PC-3 (cell line): ENCODE measurements around the gene NOX3. TPM values are rescaled to one million over a fixed set of nuclear protein-coding genes. Genes with fewer than 3 reads are reported as not detected.

Source experiments
- ATAC-seq: fragments of 200-7000 bp; cut with Tn5 transposase; 2 replicates; pipeline ENCODE4 v1.9.1; 2020; ENCODE audit warnings: mild to moderate bottlenecking, moderate library complexity
- BruUV-seq: library from RNA; stranded (reverse); fragments of 400-500 nt; replicated peaks from 2 replicates; lab custom pipeline; 2021; lab: Mats Ljungman, UMichigan
- CTCF ChIA-PET: fragments of 300-600 bp; sonication (Branson Sonifier 250); formaldehyde crosslinking; loops from one replicate; lab custom pipeline; 2022; ENCODE audit warnings: antibody characterized with exemption; lab: Charles Lee
- POLR2A ChIA-PET: fragments of 300-600 bp; sonication (Branson Sonifier 250); formaldehyde crosslinking; loops from one replicate; lab custom pipeline; 2022; ENCODE audit warnings: antibody characterized with exemption; ENCODE audit not compliant: unreplicated experiment; lab: Charles Lee
- DNase-seq: peaks from one replicate; pipeline ENCODE4 v3.0.0-alpha.2; 2015
- H2AFZ ChIP-seq: fragments of 300-600 bp; sonication (generic); 2 replicates; pipeline ENCODE4 v1.6.0; 2016; ENCODE audit warnings: antibody characterized with exemption, low read length
- H3F3A ChIP-seq: fragments of 300-600 bp; sonication (generic); one replicate; pipeline ENCODE4 v1.6.0; 2017; ENCODE audit warnings: antibody characterized with exemption, low read length, control low read depth, mild to moderate bottlenecking; ENCODE audit not compliant: unreplicated experiment
- H3K27ac ChIP-seq: fragments of 300-600 bp; sonication (generic); 2 replicates; pipeline ENCODE4 v1.5.1; 2016; ENCODE audit warnings: mild to moderate bottlenecking, low read length
- H3K27me3 ChIP-seq: fragments of 300-600 bp; sonication (generic); 2 replicates; pipeline ENCODE4 v1.6.1; 2016; ENCODE audit warnings: low read length, mixed read lengths
- H3K36me3 ChIP-seq: fragments of 300-600 bp; sonication (generic); 2 replicates; pipeline ENCODE4 v1.6.1; 2016; ENCODE audit warnings: low read depth, mixed run types, low read length, mixed read lengths
- H3K4me1 ChIP-seq: fragments of 300-600 bp; sonication (generic); 2 replicates; pipeline ENCODE4 v1.5.1; 2016; ENCODE audit warnings: low read length; ENCODE audit not compliant: insufficient read depth
- H3K4me2 ChIP-seq: fragments of 300-600 bp; sonication (generic); 2 replicates; pipeline ENCODE4 v1.6.0; 2016; ENCODE audit warnings: low read length
- H3K4me3 ChIP-seq: fragments of 300-600 bp; sonication (generic); 2 replicates; pipeline ENCODE4 v1.5.1; 2016; ENCODE audit warnings: mild to moderate bottlenecking, low read length, mixed read lengths
- H3K79me2 ChIP-seq: fragments of 300-600 bp; sonication (generic); 2 replicates; pipeline ENCODE4 v1.6.1; 2017; ENCODE audit warnings: low read length, mixed read lengths
- H3K9ac ChIP-seq: fragments of 300-600 bp; sonication (generic); 2 replicates; pipeline ENCODE4 v1.6.0; 2016; ENCODE audit warnings: mild to moderate bottlenecking, low read length
- H3K9me2 ChIP-seq: fragments of 300-600 bp; sonication (generic); replicated peaks from 2 replicates; pipeline ENCODE4 v1.6.1; 2016; ENCODE audit warnings: mixed run types, low read length, mixed read lengths
- H3K9me3 ChIP-seq: fragments of 300-600 bp; sonication (generic); 2 replicates; pipeline ENCODE4 v1.6.1; 2016; ENCODE audit warnings: low read length, mixed read lengths
- H4K20me1 ChIP-seq: fragments of 300-600 bp; sonication (generic); 2 replicates; pipeline ENCODE4 v1.6.1; 2016; ENCODE audit warnings: low read length, mixed read lengths
- EZH2 ChIP-seq: fragments of 300-600 bp; sonication (generic); IDR thresholded peaks from one replicate; pipeline ENCODE4 v1.6.1; 2017; ENCODE audit warnings: antibody characterized with exemption, mild to moderate bottlenecking, low read length; ENCODE audit not compliant: unreplicated experiment
- EZH2phosphoT487 ChIP-seq: fragments of 300-600 bp; sonication (generic); IDR thresholded peaks from 2 replicates; pipeline ENCODE4 v1.6.1; 2018; ENCODE audit warnings: mild to moderate bottlenecking, antibody characterized with exemption, low read length, borderline replicate concordance
- intact Hi-C: fragments of 100-400 bp; cut with micrococcal nuclease; formaldehyde crosslinking; loops from 2 replicates; pipeline ENCODE4 v1.9.0; 2023
- total RNA-seq: library from RNA; depleted of rRNA; stranded (reverse); fragments of >200 nt; gene quantifications from 2 replicates; pipeline ENCODE4 v1.2.3, GENCODE V29; 2014
- TF ChIP-seq, protein P1 (sequence below): fragments of 300-600 bp; sonication (generic); conservative IDR thresholded peaks from 2 replicates; pipeline ENCODE4 v1.5.1; 2017; ENCODE audit warnings: antibody characterized with exemption, low read depth, mild to moderate bottlenecking, low read length

The NOX3 gene
- total RNA-seq, 1 experiment from 2014 or later = not detected

DNA sequence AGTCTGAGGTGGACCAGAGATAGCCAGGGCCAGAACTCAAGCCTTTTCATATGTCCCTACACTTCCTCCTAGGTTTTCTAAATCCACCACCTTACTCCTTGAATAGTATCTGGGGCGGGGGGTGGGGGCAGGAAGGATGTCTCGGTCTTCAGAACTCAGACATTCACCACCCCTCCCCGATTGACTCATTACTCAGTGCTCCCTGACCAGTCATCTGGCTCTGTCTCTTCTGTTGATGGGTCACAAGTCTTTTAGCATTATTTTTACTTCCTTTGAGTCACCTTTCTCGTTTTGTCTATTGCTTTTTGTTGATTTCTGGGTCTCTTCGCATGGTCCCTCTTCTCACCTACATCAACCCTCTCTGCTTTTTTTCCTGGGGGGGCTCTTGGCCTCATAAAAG, 23.3 kb downstream of the NOX3 start:
- ATAC-seq = peak; percentile 38; the same call in 1 of the 2 replicates
- no peaks in the 10 kb centered on the region for H3F3A ChIP-seq
- no peak overlapping the region; the same call in 1 of the 2 replicates for H3K4me2 ChIP-seq
- no peaks in the 10 kb centered on the region for H3K36me3 ChIP-seq
- H2AFZ ChIP-seq = no peak overlapping the region
- peaks cover 7% of the 10 kb centered on the region for H3K4me1 ChIP-seq
- no peak overlapping the region for H3K9ac ChIP-seq
- no peak overlapping the region for H3K4me3 ChIP-seq
- peak; percentile 43 for DNase-seq
- CTCF ChIA-PET = no interaction called here
- no peaks in the 10 kb centered on the region for H3K27me3 ChIP-seq
- no peaks in the 10 kb centered on the region for H4K20me1 ChIP-seq
- no peaks in the 10 kb centered on the region for H3K9me2 ChIP-seq
- no TSS peak for BruUV-seq
- no peaks in the 10 kb centered on the region for H3K9me3 ChIP-seq
- no peak overlapping the region for H3K27ac ChIP-seq
- H3K79me2 ChIP-seq = no peaks in the 10 kb centered on the region
- TF ChIP-seq, protein P1, sequence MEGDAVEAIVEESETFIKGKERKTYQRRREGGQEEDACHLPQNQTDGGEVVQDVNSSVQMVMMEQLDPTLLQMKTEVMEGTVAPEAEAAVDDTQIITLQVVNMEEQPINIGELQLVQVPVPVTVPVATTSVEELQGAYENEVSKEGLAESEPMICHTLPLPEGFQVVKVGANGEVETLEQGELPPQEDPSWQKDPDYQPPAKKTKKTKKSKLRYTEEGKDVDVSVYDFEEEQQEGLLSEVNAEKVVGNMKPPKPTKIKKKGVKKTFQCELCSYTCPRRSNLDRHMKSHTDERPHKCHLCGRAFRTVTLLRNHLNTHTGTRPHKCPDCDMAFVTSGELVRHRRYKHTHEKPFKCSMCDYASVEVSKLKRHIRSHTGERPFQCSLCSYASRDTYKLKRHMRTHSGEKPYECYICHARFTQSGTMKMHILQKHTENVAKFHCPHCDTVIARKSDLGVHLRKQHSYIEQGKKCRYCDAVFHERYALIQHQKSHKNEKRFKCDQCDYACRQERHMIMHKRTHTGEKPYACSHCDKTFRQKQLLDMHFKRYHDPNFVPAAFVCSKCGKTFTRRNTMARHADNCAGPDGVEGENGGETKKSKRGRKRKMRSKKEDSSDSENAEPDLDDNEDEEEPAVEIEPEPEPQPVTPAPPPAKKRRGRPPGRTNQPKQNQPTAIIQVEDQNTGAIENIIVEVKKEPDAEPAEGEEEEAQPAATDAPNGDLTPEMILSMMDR = no peak
- TF ChIP-seq EZH2 = no peak
- no peak for TF ChIP-seq EZH2phosphoT487
- intact Hi-C loops = no loop called here
- POLR2A ChIA-PET = no interaction called here

DNA sequence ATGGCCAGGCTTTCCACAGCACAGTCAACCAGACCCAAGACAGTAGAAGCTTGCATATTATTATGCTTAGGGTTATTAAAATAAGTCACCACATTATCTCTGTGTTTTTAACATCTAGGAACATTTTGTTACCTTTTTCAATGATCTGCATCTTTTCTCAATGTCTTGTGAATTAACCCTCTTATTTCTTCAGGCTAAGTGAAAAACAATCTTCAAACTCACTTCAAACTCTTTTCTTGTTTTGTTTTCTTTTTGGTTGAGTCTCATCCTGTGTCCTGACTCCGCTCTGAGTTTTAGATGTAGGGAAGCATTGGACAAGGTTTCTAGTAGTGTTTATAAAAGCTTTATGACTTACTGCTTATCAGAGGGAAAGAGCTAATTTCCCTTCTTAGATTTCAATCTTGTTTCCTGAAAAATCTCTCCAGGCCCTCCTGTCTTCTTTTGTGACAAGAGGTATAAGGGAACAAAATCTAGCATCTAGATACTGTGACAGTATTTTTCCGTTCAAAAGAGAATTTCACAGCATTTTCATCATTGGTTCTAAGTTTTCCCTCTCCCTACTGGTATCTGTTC, 26.2 kb downstream of the NOX3 start:
- no peak for DNase-seq
- TF ChIP-seq, protein P1 = no peak
- TF ChIP-seq EZH2phosphoT487 (no peak), EZH2 (no peak)
- no peak overlapping the region for H3K9ac ChIP-seq
- H3K4me3 ChIP-seq = no peak overlapping the region
- ChIA-PET POLR2A (no interaction called here), CTCF (no interaction called here)
- no peak for ATAC-seq
- H3K27me3 ChIP-seq = no peaks in the 10 kb centered on the region
- H3K27ac ChIP-seq = no peak overlapping the region
- H3F3A ChIP-seq = no peaks in the 10 kb centered on the region
- intact Hi-C loops = no loop called here
- H3K79me2 ChIP-seq = no peaks in the 10 kb centered on the region
- H2AFZ ChIP-seq = no peak overlapping the region
- H3K36me3 ChIP-seq = no peaks in the 10 kb centered on the region
- H3K9me3 ChIP-seq = no peaks in the 10 kb centered on the region
- H3K9me2 ChIP-seq = no peaks in the 10 kb centered on the region
- no peak overlapping the region for H3K4me2 ChIP-seq
- peaks cover 7% of the 10 kb centered on the region for H3K4me1 ChIP-seq
- H4K20me1 ChIP-seq = no peaks in the 10 kb centered on the region
- no TSS peak for BruUV-seq

DNA sequence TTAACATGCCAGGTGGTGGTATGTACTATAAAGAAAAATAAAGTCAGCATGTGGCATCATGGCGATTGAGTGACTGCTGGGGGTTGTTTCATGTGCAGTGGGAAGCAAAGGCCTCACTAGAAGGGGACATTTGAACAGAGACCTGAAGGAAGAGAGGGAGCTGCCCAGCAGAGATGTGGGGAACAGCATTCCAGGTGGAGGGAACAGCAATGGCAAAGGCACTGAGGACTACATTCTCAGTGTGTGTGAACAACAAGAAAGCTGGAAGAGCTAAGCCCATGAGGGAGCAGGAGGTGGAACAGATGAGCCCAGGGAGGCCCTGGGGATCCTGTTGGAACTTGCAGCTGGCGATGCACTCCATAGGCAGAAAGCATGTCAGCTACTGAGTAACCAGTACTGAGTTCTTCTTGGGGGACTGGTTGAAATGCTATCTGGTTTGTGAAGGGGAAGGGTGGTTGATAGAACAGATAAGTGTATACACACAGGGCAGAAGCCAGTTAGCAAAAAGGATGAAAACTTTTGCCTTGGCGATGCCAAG, 29.2 kb downstream of the NOX3 start:
- no peak for ATAC-seq

More for the DNA sequence above, 29.2 kb downstream of the NOX3 start:
- H3K79me2 ChIP-seq = no peaks in the 10 kb centered on the region
- no TSS peak for BruUV-seq
- no peaks in the 10 kb centered on the region for H3K36me3 ChIP-seq
- no peak for DNase-seq
- no peak overlapping the region for H3K27ac ChIP-seq
- no peak overlapping the region for H2AFZ ChIP-seq
- no peak overlapping the region for H3K9ac ChIP-seq
- TF ChIP-seq EZH2 (no peak), EZH2phosphoT487 (no peak)
- TF ChIP-seq, protein P1 = no peak
- no peaks in the 10 kb centered on the region for H4K20me1 ChIP-seq
- ChIA-PET POLR2A (no interaction called here), CTCF (no interaction called here)
- no peak overlapping the region for H3K4me3 ChIP-seq
- intact Hi-C loops = no loop called here
- no peaks in the 10 kb centered on the region for H3K4me1 ChIP-seq
- H3K4me2 ChIP-seq = no peak overlapping the region
- H3F3A ChIP-seq = no peaks in the 10 kb centered on the region
- H3K9me3 ChIP-seq = no peaks in the 10 kb centered on the region
- no peaks in the 10 kb centered on the region for H3K9me2 ChIP-seq
- no peaks in the 10 kb centered on the region for H3K27me3 ChIP-seq
